Mesenchymal stem cell (in vitro differentiated cells and primary cell): ENCODE measurements around the gene PRDM7.
"Not testable (repeated sequence)": the region's sequence is repeated elsewhere in the genome, so short reads cannot be mapped to it uniquely, and the experiment has no call there.

Experiments
- DNase-seq: peaks from one replicate; pipeline ENCODE4 v3.0.0-alpha.2; 2013
- H2AFZ ChIP-seq: one replicate; pipeline ENCODE4 v1.6.1; 2013; ENCODE audit warnings: low read depth, mild to moderate bottlenecking, control low read depth, inconsistent platforms, low read length, moderate library complexity
- H2AK5ac ChIP-seq: 2 replicates; pipeline ENCODE4 v1.6.1; 2013; ENCODE audit warnings: low read length, moderate library complexity, mild to moderate bottlenecking, inconsistent platforms; ENCODE audit not compliant: severe bottlenecking
- H2BK120ac ChIP-seq: one replicate; pipeline ENCODE4 v1.6.1; 2013; ENCODE audit warnings: low read depth, mild to moderate bottlenecking, inconsistent platforms, low read length, moderate library complexity
- H2BK12ac ChIP-seq, 2 experiments: one replicate each; pipeline ENCODE4 v1.6.1; 2013; ENCODE audit warnings: inconsistent platforms in 2 of 2, low read length in 2 of 2, mild to moderate bottlenecking in 2 of 2, moderate library complexity in 2 of 2, control low read depth in 1 of 2
- H2BK15ac ChIP-seq: one replicate; pipeline ENCODE4 v1.6.1; 2013; ENCODE audit warnings: mild to moderate bottlenecking, low read depth, inconsistent platforms; ENCODE audit not compliant: poor library complexity, severe bottlenecking
- H2BK5ac ChIP-seq: 2 replicates; pipeline ENCODE4 v1.6.1; 2013; ENCODE audit warnings: low read depth, mild to moderate bottlenecking, low read length, control low read depth, inconsistent platforms; ENCODE audit not compliant: poor library complexity, severe bottlenecking
- H3K14ac ChIP-seq, 2 experiments: one replicate each; pipeline ENCODE4 v1.6.1; 2013; ENCODE audit warnings: inconsistent platforms in 2 of 2, low read length in 2 of 2, control low read depth in 1 of 2, mild to moderate bottlenecking in 1 of 2, moderate library complexity in 1 of 2
- H3K18ac ChIP-seq, 2 experiments: one replicate each; pipeline ENCODE4 v1.6.1; 2013; ENCODE audit warnings: inconsistent platforms in 2 of 2, low read length in 2 of 2, control low read depth in 1 of 2, low read depth in 1 of 2, mild to moderate bottlenecking in 1 of 2
- H3K23ac ChIP-seq, 2 experiments: one replicate each; pipeline ENCODE4 v1.6.1; 2013; ENCODE audit warnings: inconsistent platforms in 2 of 2, low read length in 2 of 2, mild to moderate bottlenecking in 2 of 2, moderate library complexity in 2 of 2, control low read depth in 1 of 2
- H3K27ac ChIP-seq: 2 replicates; pipeline ENCODE4 v1.5.1; 2013; ENCODE audit warnings: mild to moderate bottlenecking, moderate library complexity, low read length, control low read depth, inconsistent platforms; ENCODE audit not compliant: poor library complexity, severe bottlenecking
- H3K27me3 ChIP-seq, 2 experiments: 2 replicates each; pipeline versions ENCODE4 v1.6.1 to v1.7.0; 2013; ENCODE audit warnings: low read length in 2 of 2, mild to moderate bottlenecking in 2 of 2, moderate library complexity in 2 of 2, control low read depth in 1 of 2, inconsistent platforms in 1 of 2; ENCODE audit not compliant: control insufficient read depth in 1 of 2, insufficient read depth in 1 of 2
- H3K36me3 ChIP-seq, 2 experiments: 2 replicates each; pipeline versions ENCODE4 v1.6.1 to v1.7.0; 2013; ENCODE audit warnings: low read length in 2 of 2, control low read depth in 1 of 2, inconsistent platforms in 1 of 2, low read depth in 1 of 2, mild to moderate bottlenecking in 1 of 2; ENCODE audit not compliant: insufficient read depth in 2 of 2, control insufficient read depth in 1 of 2
- H3K4ac ChIP-seq, 2 experiments: one replicate each; pipeline ENCODE4 v1.6.1; 2013; ENCODE audit warnings: inconsistent platforms in 2 of 2, low read length in 2 of 2, mild to moderate bottlenecking in 2 of 2, moderate library complexity in 2 of 2, control low read depth in 1 of 2, low read depth in 1 of 2
- H3K4me1 ChIP-seq: 2 replicates; pipeline ENCODE4 v1.6.1; 2013; ENCODE audit warnings: low read depth, low read length, control low read depth; ENCODE audit not compliant: control insufficient read depth, insufficient read depth
- H3K4me2 ChIP-seq: 2 replicates; pipeline ENCODE4 v1.6.1; 2013; ENCODE audit warnings: low read length, mild to moderate bottlenecking, inconsistent platforms; ENCODE audit not compliant: poor library complexity, severe bottlenecking
- H3K4me3 ChIP-seq, 2 experiments: 2 replicates each; pipeline versions ENCODE4 v1.5.1 to v1.7.0; 2013; ENCODE audit warnings: low read length in 2 of 2, mild to moderate bottlenecking in 2 of 2, control low read depth in 1 of 2, low read depth in 1 of 2; ENCODE audit not compliant: insufficient read depth in 1 of 2
- H3K79me1 ChIP-seq: replicated peaks from 2 replicates; pipeline ENCODE4 v1.6.1; 2013; ENCODE audit warnings: mild to moderate bottlenecking, control low read depth, low read length, inconsistent platforms; ENCODE audit not compliant: poor library complexity, severe bottlenecking
- H3K9ac ChIP-seq: 2 replicates; pipeline ENCODE4 v1.7.0; 2013; ENCODE audit warnings: mild to moderate bottlenecking, low read length, moderate library complexity
- H3K9me3 ChIP-seq: 2 replicates; pipeline ENCODE4 v1.7.0; 2013; ENCODE audit warnings: mild to moderate bottlenecking, low read length; ENCODE audit not compliant: control insufficient read depth
- H4K8ac ChIP-seq: one replicate; pipeline ENCODE4 v1.6.1; 2013; ENCODE audit warnings: inconsistent platforms, mild to moderate bottlenecking, low read length, moderate library complexity
- H4K91ac ChIP-seq: one replicate; pipeline ENCODE4 v1.6.1; 2013; ENCODE audit warnings: mild to moderate bottlenecking, low read length, inconsistent platforms
- WGBS: methylation state at CpG from one replicate; pipeline ENCODE4 v1.1.7; 2013; ENCODE audit warnings: mixed read lengths; 5-methylcytosine and 5-hydroxymethylcytosine counted together

Gene PRDM7

GRCh38 chr16:90100790-90101189 is 23.7 kb upstream of the PRDM7 start:
- H3K4me3 ChIP-seq, H3K36me3 ChIP-seq, H3K4me2 ChIP-seq, H2BK5ac ChIP-seq, H3K79me1 ChIP-seq, H3K23ac ChIP-seq, H2BK120ac ChIP-seq, H3K4ac ChIP-seq, H4K8ac ChIP-seq, DNase-seq, H3K14ac ChIP-seq, H3K9me3 ChIP-seq, H3K9ac ChIP-seq, H2BK12ac ChIP-seq, H3K18ac ChIP-seq, H3K27ac ChIP-seq, H2AFZ ChIP-seq, H4K91ac ChIP-seq, H2BK15ac ChIP-seq, H3K4me1 ChIP-seq, H2AK5ac ChIP-seq: not testable (repeated sequence)
- H3K27me3 ChIP-seq = peaks cover 8 to 15% of the 10 kb centered on the region in 2 experiments
- WGBS = no CpG with 5 or more reads among the region's 4 CpGs

- not testable (repeated sequence) for H3K14ac ChIP-seq, H2BK15ac ChIP-seq, H3K27ac ChIP-seq, H3K4me1 ChIP-seq, H3K4me3 ChIP-seq, DNase-seq, H3K36me3 ChIP-seq, H2BK12ac ChIP-seq, H3K79me1 ChIP-seq, H2AK5ac ChIP-seq, H3K23ac ChIP-seq, H2AFZ ChIP-seq, H2BK120ac ChIP-seq, H3K9me3 ChIP-seq, H3K27me3 ChIP-seq, H4K91ac ChIP-seq, H2BK5ac ChIP-seq, H3K4me2 ChIP-seq, H4K8ac ChIP-seq, H3K18ac ChIP-seq, H3K9ac ChIP-seq, H3K4ac ChIP-seq
- WGBS = 68% methylated on average over 2 of the region's 5 CpGs
These were observed 23.1 kb upstream of the PRDM7 start for GRCh38 chr16:90100229-90100628.

- H3K4me3 ChIP-seq, H3K4me2 ChIP-seq, H3K27ac ChIP-seq, H3K18ac ChIP-seq, H2BK12ac ChIP-seq, H3K14ac ChIP-seq, H3K23ac ChIP-seq, H3K27me3 ChIP-seq, H3K9ac ChIP-seq, DNase-seq, H3K36me3 ChIP-seq, H2AFZ ChIP-seq, H3K4ac ChIP-seq, H2BK15ac ChIP-seq, H4K8ac ChIP-seq, H2BK5ac ChIP-seq, H3K79me1 ChIP-seq, H2AK5ac ChIP-seq, H3K9me3 ChIP-seq, H4K91ac ChIP-seq, H3K4me1 ChIP-seq, H2BK120ac ChIP-seq: not testable (repeated sequence)
- WGBS = no CpG with 5 or more reads among the region's 5 CpGs
These were observed 21.8 kb upstream of the PRDM7 start for GRCh38 chr16:90098936-90099335.

DNA sequence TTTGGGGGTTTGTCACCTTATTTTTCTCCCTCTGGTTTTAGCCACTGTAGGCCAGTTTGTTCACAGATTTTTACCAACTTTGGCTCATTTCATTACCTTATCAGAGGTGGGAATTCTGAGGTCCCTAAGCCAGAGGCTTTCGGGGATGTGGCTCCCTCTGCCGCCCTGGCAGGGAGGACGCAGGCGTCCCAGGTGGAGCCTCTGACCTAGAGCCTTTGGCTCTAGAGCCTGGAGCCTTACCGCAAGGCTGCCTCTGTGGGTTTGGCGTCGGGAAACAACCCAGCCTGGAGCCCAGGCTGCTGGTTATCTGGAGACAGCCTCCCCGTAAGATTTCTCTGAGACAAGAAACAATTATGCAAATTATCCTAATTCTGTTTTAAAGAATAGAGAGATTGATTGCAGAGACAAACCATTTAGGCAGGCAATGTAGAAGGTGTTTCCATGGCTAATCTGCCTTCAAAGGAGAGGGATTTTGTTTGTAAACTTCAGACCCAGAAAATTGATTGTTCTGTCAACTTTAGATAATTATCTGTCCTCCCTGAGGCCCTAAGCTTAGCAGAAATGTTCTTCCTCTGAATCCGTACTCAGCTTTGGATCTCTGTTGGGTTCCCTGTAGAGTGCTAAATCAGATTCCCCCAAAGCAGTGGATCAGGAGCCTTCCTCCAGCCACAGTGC is 20.0 kb upstream of the PRDM7 start:
- H3K4me2 ChIP-seq, H3K79me1 ChIP-seq, H3K27ac ChIP-seq, H3K9ac ChIP-seq, H3K27me3 ChIP-seq, H3K23ac ChIP-seq, H2AK5ac ChIP-seq, H3K18ac ChIP-seq, H3K4ac ChIP-seq, H4K91ac ChIP-seq, H4K8ac ChIP-seq, H3K4me1 ChIP-seq, H3K9me3 ChIP-seq, H3K36me3 ChIP-seq, H2BK5ac ChIP-seq, H2BK15ac ChIP-seq, DNase-seq, H3K4me3 ChIP-seq, H2AFZ ChIP-seq, H2BK120ac ChIP-seq, H3K14ac ChIP-seq, H2BK12ac ChIP-seq: not testable (repeated sequence)
- WGBS = 67% methylated on average over 8 of the region's 9 CpGs
